Measurements from ENCODE around the gene ZFYVE9. TPM values are rescaled to one million over a fixed set of nuclear protein-coding genes. Genes with fewer than 3 reads are reported as not detected.

The ZFYVE9 gene
- total and polyA plus RNA-seq, 2 of the 8 experiments (the other 6 are each of a cell fraction or from before 2014, with no cell fraction given): 5.8 to 26.5 TPM

- H3K23ac ChIP-seq (ENCODE audit: insufficient read length): no peak overlapping the region
- H2BK120ac ChIP-seq (replicated peaks; ENCODE audit: low read depth, low read length): no peak overlapping the region
- H3K23me2 ChIP-seq (ENCODE audit: low read depth, low read length): no peaks in the 10 kb centered on the region
- H3K79me2 ChIP-seq (ENCODE audit: control insufficient read depth in 1 of 2, insufficient read depth in 2 of 2, low read length in 2 of 2): no peaks in the 10 kb centered on the region
- H2BK5ac ChIP-seq (ENCODE audit: low read depth, low read length): no peak overlapping the region
- H2AFZ ChIP-seq (ENCODE audit: low read length): no peak overlapping the region
- H2AK5ac ChIP-seq (ENCODE audit: low read depth, low read length): no peak overlapping the region
- H2BK12ac ChIP-seq (ENCODE audit: low read depth, low read length): no peak overlapping the region
- no peak overlapping the region for H3K18ac ChIP-seq (ENCODE audit: extremely low read depth, low read length)
- H3K4me2 ChIP-seq (ENCODE audit: insufficient read depth in 1 of 2, low read depth in 2 of 2, low read length in 2 of 2): no peak overlapping the region
- no peaks in the 10 kb centered on the region for H3K9me3 ChIP-seq (ENCODE audit: insufficient read depth in 2 of 2, low read depth in 1 of 2, low read length in 1 of 2)
- ChIA-PET CTCF (ENCODE audit: partially characterized antibody) (no interaction called here), POLR2A (ENCODE audit: partially characterized antibody) (interaction anchor here (0.9 to 1.9 kb wide), 2 partner anchors 14 to 19 kb away, joined by 3 to 6 read pairs; no protein-coding TSS in a partner anchor)
- H3K14ac ChIP-seq (ENCODE audit: insufficient read length): no peak overlapping the region
- no peak overlapping the region for H4K5ac ChIP-seq (ENCODE audit: insufficient read length, low read depth, low read length)
- peaks cover 30 to 94% (median 76%) of the 10 kb centered on the region in 4 experiments; a peak in 7 of 8 replicates for H3K36me3 ChIP-seq (ENCODE audit: control insufficient read depth in 2 of 4, insufficient read depth in 4 of 4, low read length in 3 of 4)
- H2BK20ac ChIP-seq (ENCODE audit: low read length): no peak overlapping the region
- H3K27ac ChIP-seq (ENCODE audit: low read depth, low read length): no peak overlapping the region
- FAIRE-seq (no peak), DNase-seq (ENCODE audit: low read depth in 1 of 2, low spot score in 2 of 2) (no peak)
- H3K27me3 ChIP-seq (replicated peaks in 1 of 4; ENCODE audit: control insufficient read depth in 3 of 4, extremely low read depth in 1 of 4, insufficient read depth in 3 of 4, low read length in 3 of 4): no peaks in the 10 kb centered on the region
- H3K79me1 ChIP-seq (ENCODE audit: low read depth, low read length): no peaks in the 10 kb centered on the region
- H3K4ac ChIP-seq (replicated peaks; ENCODE audit: insufficient read length, low read depth, low read length): no peak overlapping the region
- 88% methylated on average over 9 of the region's 9 CpGs; no CpG with 5 or more reads in 1 of the 2 experiments for WGBS, 2 experiments (ENCODE audit: extremely low coverage in 1 of 2, insufficient coverage in 1 of 2, insufficient read length in 1 of 2, insufficient replicate concordance in 2 of 2, low coverage in 1 of 2, low lambda C conversion rate in 2 of 2, missing lambda C conversion rate in 1 of 2)
- H4K8ac ChIP-seq (ENCODE audit: extremely low read depth, insufficient read depth, low read length): no peak overlapping the region
- H3K4me3 ChIP-seq (ENCODE audit: extremely low read depth in 1 of 4, insufficient read depth in 2 of 4, low read depth in 3 of 4, low read length in 4 of 4): no peak overlapping the region
- peaks cover 3 to 8% of the 10 kb centered on the region in 2 experiments for H4K20me1 ChIP-seq (replicated peaks in 1 of 2; ENCODE audit: control insufficient read depth in 1 of 2, insufficient read depth in 2 of 2, low read length in 2 of 2)
- H3K4me1 ChIP-seq (replicated peaks in 1 of 4; ENCODE audit: control insufficient read depth in 3 of 4, insufficient read depth in 4 of 4, low read length in 3 of 4): no peaks in the 10 kb centered on the region; a peak in 1 of 7 replicates
- no peak overlapping the region for H3K9ac ChIP-seq (replicated peaks in 1 of 4; ENCODE audit: extremely low read depth in 1 of 4, low read depth in 3 of 4, low read length in 3 of 4)
- H3K56ac ChIP-seq (replicated peaks; ENCODE audit: insufficient read length, low read depth, low read length): no peak overlapping the region
- TF ChIP-seq CEBPB (IDR thresholded peaks at IDR 0.05; ENCODE audit: low read depth, low read length) (no peak), GTF2F1 (IDR thresholded peaks at IDR 0.05; ENCODE audit: borderline replicate concordance, low read depth, low read length) (no peak), CHD2 (IDR thresholded peaks at IDR 0.05; ENCODE audit: low read length) (no peak), POLR2AphosphoS5 (IDR thresholded peaks at IDR 0.05; ENCODE audit: low read depth, low read length) (no peak), E2F6 (IDR thresholded peaks at IDR 0.05) (no peak), JUND (IDR thresholded peaks at IDR 0.05; ENCODE audit: low read length) (no peak), MAX (IDR thresholded peaks at IDR 0.05) (no peak), RAD21 (IDR thresholded peaks at IDR 0.05 in 1 of 2, conservative IDR thresholded peaks at IDR 0.05 in 1 of 2; ENCODE audit: low read depth in 2 of 2, low read length in 2 of 2) (no peak), TAF1 (IDR thresholded peaks at IDR 0.05; ENCODE audit: low read depth, low read length) (no peak), SP4 (IDR thresholded peaks at IDR 0.05; ENCODE audit: low read length) (no peak), TCF12 (IDR thresholded peaks at IDR 0.05; ENCODE audit: low read depth, low read length) (no peak), ATF3 (IDR thresholded peaks at IDR 0.05; ENCODE audit: insufficient read depth, low read depth, low read length) (no peak), BACH1 (IDR thresholded peaks at IDR 0.05; ENCODE audit: low read length) (no peak), YY1 (IDR thresholded peaks at IDR 0.05; ENCODE audit: low read depth, low read length) (no peak)
- H4K91ac ChIP-seq (replicated peaks; ENCODE audit: insufficient read length, low read length): no peak overlapping the region
- H2BK15ac ChIP-seq (ENCODE audit: low read length): no peak overlapping the region
Measured at GRCh38 chr1:52357397-52357796, 215.5 kb downstream of the ZFYVE9 start.

All from H1 (cell line).